ENCODE measurements around the gene ZNRF3. TPM values are rescaled to one million over a fixed set of nuclear protein-coding genes. Genes with fewer than 3 reads are reported as not detected.
A peak's percentile ranks its signal among the peaks of the same experiment; 100 is the strongest.

The ZNRF3 gene
- total RNA-seq, 4 donors from 2014 or later, result 12.9 to 29.7 (median 21.9) TPM

- Histone ChIP-seq H3K36me3 (no peaks in the 10 kb centered on the region), H3K27ac (replicated peaks in 1 of 4) (no peak overlapping the region), H3K4me3 (no peak overlapping the region), H3K4me1 (peaks cover 0 to 45% (median 36%) of the 10 kb centered on the region in 4 donors), H3K9me3 (no peaks in the 10 kb centered on the region), H3K27me3 (no peaks in the 10 kb centered on the region)
- intact Hi-C loops (cut with DNase I), result no loop called here
- no peak for DNase-seq (ENCODE audit: extremely low spot score)
- TF ChIP-seq POLR2A (IDR thresholded peaks at IDR 0.05; ENCODE audit: low read depth), result no peak
- WGBS, result 89% methylated on average over 4 of the region's 4 CpGs
These were observed 55.0 kb downstream of the ZNRF3 start for GRCh38 chr22:28938286-28938833.

- Histone ChIP-seq H3K9me3 (no peaks in the 10 kb centered on the region), H3K27ac (replicated peaks in 1 of 4) (no peak overlapping the region), H3K4me1 (peaks cover 0 to 51% (median 40%) of the 10 kb centered on the region in 4 donors), H3K27me3 (no peaks in the 10 kb centered on the region), H3K36me3 (no peaks in the 10 kb centered on the region), H3K4me3 (no peak overlapping the region)
- no peak for DNase-seq (ENCODE audit: extremely low spot score)
- TF ChIP-seq POLR2AphosphoS5 (IDR thresholded peaks at IDR 0.05) (no peak), CTCF (IDR thresholded peaks at IDR 0.05) (no peak), EP300 (IDR thresholded peaks at IDR 0.05) (no peak), POLR2A (IDR thresholded peaks at IDR 0.05; ENCODE audit: low read depth) (no peak)
- WGBS, result 77% methylated on average over 6 of the region's 6 CpGs
- intact Hi-C loops (cut with DNase I), result no loop called here
These were observed 56.0 kb downstream of the ZNRF3 start for GRCh38 chr22:28939394-28939793.

GRCh38 chr22:28939932-28940331 lies 56.6 kb downstream of the ZNRF3 start:
- no peaks in the 10 kb centered on the region for H3K27me3 ChIP-seq
- no peaks in the 10 kb centered on the region for H3K36me3 ChIP-seq
- intact Hi-C loops (cut with DNase I), result no loop called here
- no peak overlapping the region for H3K4me3 ChIP-seq
- 39% methylated on average over 2 of the region's 2 CpGs for WGBS
- TF ChIP-seq CTCF (IDR thresholded peaks at IDR 0.05), result no peak
- no peak for TF ChIP-seq POLR2A (IDR thresholded peaks at IDR 0.05; ENCODE audit: low read depth)
- no peak for TF ChIP-seq POLR2AphosphoS5 (IDR thresholded peaks at IDR 0.05)
- no peak for TF ChIP-seq EP300 (IDR thresholded peaks at IDR 0.05)
- peak overlapping the region in 1 of 4 donors; percentile 3 for H3K27ac ChIP-seq (replicated peaks in 1 of 4)
- no peaks in the 10 kb centered on the region for H3K9me3 ChIP-seq
- peaks cover 0 to 50% (median 39%) of the 10 kb centered on the region in 4 donors for H3K4me1 ChIP-seq
- DNase-seq (ENCODE audit: extremely low spot score), result no peak

- H3K9me3 ChIP-seq, result no peaks in the 10 kb centered on the region
- DNase-seq (ENCODE audit: extremely low spot score), result no peak
- TF ChIP-seq EP300 (IDR thresholded peaks at IDR 0.05) (no peak), POLR2AphosphoS5 (IDR thresholded peaks at IDR 0.05) (no peak)
- no peaks in the 10 kb centered on the region for H3K36me3 ChIP-seq
- WGBS, result 74% methylated on average over 5 of the region's 5 CpGs
- no peak overlapping the region for H3K4me3 ChIP-seq
- H3K27ac ChIP-seq (replicated peaks in 1 of 4), result peak overlapping the region in 1 of 4 donors; percentile 3
- H3K4me1 ChIP-seq, result peaks cover 0 to 45% (median 36%) of the 10 kb centered on the region in 4 donors
- H3K27me3 ChIP-seq, result no peaks in the 10 kb centered on the region
- intact Hi-C loops (cut with DNase I), result no loop called here
These were observed 57.1 kb downstream of the ZNRF3 start for GRCh38 chr22:28940441-28940840.

- DNase-seq (ENCODE audit: extremely low spot score), result no peak
- intact Hi-C loops (cut with DNase I), result no loop called here
- H3K9me3 ChIP-seq, result peaks cover 0 to 6% (median 0%) of the 10 kb centered on the region in 4 donors
- H3K36me3 ChIP-seq, result no peaks in the 10 kb centered on the region
- H3K27me3 ChIP-seq, result no peaks in the 10 kb centered on the region
- peaks cover 0 to 37% (median 27%) of the 10 kb centered on the region in 4 donors for H3K4me1 ChIP-seq
- WGBS, result 97% methylated on average over 5 of the region's 5 CpGs
- H3K27ac ChIP-seq (replicated peaks in 1 of 4), result no peak overlapping the region
- TF ChIP-seq CTCF (IDR thresholded peaks at IDR 0.05) (no peak), POLR2AphosphoS5 (IDR thresholded peaks at IDR 0.05) (no peak), EP300 (IDR thresholded peaks at IDR 0.05) (no peak), POLR2A (IDR thresholded peaks at IDR 0.05; ENCODE audit: low read depth) (no peak)
- H3K4me3 ChIP-seq, result no peak overlapping the region
These were observed 59.0 kb downstream of the ZNRF3 start for GRCh38 chr22:28942333-28942732.
